ENCODE data around the gene SLMAP. TPM values are rescaled to one million over a fixed set of nuclear protein-coding genes. Genes with fewer than 3 reads are reported as not detected.

SLMAP gene
- total and polyA plus RNA-seq, 2 of the 13 experiments (the other 11 are each of a cell fraction or from before 2014, with no cell fraction given): 24.0 to 48.3 TPM

DNA sequence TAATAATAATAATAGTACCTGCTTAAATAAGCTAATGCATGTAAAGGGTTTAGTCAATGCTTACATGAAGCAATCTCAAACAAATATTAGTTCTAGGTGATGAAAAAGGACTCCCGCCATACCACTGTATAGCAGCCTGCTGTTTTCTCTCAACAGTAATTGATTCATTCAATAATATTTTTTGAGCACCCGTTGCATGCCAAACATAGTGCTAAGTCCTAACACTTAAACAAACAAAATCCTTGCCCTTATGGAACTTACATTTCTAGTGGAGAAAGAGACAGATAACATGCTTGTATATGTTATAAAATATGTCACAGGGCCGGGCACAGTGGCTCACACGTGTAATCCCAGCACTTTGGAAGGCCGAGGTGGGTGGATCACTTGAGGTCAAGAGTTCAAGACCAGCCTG is 190.9 kb downstream of the SLMAP start (continued):
- no peak for TF ChIP-seq XRCC5 (optimal IDR thresholded peaks at IDR 0.05; ENCODE audit: low read length)
- no peak for TF ChIP-seq MAFK (conservative IDR thresholded peaks at IDR 0.05 in 1 of 2, IDR thresholded peaks at IDR 0.05 in 1 of 2; ENCODE audit: low read length in 2 of 2)
- TF ChIP-seq, protein P1, sequence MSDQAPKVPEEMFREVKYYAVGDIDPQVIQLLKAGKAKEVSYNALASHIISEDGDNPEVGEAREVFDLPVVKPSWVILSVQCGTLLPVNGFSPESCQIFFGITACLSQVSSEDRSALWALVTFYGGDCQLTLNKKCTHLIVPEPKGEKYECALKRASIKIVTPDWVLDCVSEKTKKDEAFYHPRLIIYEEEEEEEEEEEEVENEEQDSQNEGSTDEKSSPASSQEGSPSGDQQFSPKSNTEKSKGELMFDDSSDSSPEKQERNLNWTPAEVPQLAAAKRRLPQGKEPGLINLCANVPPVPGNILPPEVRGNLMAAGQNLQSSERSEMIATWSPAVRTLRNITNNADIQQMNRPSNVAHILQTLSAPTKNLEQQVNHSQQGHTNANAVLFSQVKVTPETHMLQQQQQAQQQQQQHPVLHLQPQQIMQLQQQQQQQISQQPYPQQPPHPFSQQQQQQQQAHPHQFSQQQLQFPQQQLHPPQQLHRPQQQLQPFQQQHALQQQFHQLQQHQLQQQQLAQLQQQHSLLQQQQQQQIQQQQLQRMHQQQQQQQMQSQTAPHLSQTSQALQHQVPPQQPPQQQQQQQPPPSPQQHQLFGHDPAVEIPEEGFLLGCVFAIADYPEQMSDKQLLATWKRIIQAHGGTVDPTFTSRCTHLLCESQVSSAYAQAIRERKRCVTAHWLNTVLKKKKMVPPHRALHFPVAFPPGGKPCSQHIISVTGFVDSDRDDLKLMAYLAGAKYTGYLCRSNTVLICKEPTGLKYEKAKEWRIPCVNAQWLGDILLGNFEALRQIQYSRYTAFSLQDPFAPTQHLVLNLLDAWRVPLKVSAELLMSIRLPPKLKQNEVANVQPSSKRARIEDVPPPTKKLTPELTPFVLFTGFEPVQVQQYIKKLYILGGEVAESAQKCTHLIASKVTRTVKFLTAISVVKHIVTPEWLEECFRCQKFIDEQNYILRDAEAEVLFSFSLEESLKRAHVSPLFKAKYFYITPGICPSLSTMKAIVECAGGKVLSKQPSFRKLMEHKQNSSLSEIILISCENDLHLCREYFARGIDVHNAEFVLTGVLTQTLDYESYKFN (CRISPR knock-in tag; conservative IDR thresholded peaks at IDR 0.05): peak; percentile 72
- TF ChIP-seq ZNF34 (CRISPR knock-in tag; IDR thresholded peaks at IDR 0.05; ENCODE audit: borderline replicate concordance): 0 out of 2 replicates have a peak, but pooled peaks have one; percentile 43
- no peak for TF ChIP-seq SRSF4 (IDR thresholded peaks at IDR 0.05; ENCODE audit: low read depth, low read length, poor library complexity, severe bottlenecking)
- no peak for TF ChIP-seq ZNF367 (CRISPR knock-in tag; IDR thresholded peaks at IDR 0.05; ENCODE audit: borderline replicate concordance)
- no peak for TF ChIP-seq ZNF235 (CRISPR knock-in tag; IDR thresholded peaks at IDR 0.05; ENCODE audit: borderline replicate concordance)
- TF ChIP-seq, protein P2, sequence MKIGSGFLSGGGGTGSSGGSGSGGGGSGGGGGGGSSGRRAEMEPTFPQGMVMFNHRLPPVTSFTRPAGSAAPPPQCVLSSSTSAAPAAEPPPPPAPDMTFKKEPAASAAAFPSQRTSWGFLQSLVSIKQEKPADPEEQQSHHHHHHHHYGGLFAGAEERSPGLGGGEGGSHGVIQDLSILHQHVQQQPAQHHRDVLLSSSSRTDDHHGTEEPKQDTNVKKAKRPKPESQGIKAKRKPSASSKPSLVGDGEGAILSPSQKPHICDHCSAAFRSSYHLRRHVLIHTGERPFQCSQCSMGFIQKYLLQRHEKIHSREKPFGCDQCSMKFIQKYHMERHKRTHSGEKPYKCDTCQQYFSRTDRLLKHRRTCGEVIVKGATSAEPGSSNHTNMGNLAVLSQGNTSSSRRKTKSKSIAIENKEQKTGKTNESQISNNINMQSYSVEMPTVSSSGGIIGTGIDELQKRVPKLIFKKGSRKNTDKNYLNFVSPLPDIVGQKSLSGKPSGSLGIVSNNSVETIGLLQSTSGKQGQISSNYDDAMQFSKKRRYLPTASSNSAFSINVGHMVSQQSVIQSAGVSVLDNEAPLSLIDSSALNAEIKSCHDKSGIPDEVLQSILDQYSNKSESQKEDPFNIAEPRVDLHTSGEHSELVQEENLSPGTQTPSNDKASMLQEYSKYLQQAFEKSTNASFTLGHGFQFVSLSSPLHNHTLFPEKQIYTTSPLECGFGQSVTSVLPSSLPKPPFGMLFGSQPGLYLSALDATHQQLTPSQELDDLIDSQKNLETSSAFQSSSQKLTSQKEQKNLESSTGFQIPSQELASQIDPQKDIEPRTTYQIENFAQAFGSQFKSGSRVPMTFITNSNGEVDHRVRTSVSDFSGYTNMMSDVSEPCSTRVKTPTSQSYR (CRISPR knock-in tag; IDR thresholded peaks at IDR 0.05; ENCODE audit: borderline replicate concordance): no peak
- no peak for TF ChIP-seq KDM4B (CRISPR knock-in tag; IDR thresholded peaks at IDR 0.05)
- no peak for TF ChIP-seq KLF15 (CRISPR knock-in tag; IDR thresholded peaks at IDR 0.05; ENCODE audit: borderline replicate concordance)
- TF ChIP-seq FOXA1 (IDR thresholded peaks at IDR 0.05): no peak; the same call in 1 of the 2 replicates
- TF ChIP-seq FOXA1 (CRISPR knock-in tag; IDR thresholded peaks at IDR 0.05): 0 out of 2 replicates have a peak, but pooled peaks have one; percentile 2
- no peak for TF ChIP-seq SIX4 (CRISPR knock-in tag; IDR thresholded peaks at IDR 0.05)
- TF ChIP-seq, protein P3, sequence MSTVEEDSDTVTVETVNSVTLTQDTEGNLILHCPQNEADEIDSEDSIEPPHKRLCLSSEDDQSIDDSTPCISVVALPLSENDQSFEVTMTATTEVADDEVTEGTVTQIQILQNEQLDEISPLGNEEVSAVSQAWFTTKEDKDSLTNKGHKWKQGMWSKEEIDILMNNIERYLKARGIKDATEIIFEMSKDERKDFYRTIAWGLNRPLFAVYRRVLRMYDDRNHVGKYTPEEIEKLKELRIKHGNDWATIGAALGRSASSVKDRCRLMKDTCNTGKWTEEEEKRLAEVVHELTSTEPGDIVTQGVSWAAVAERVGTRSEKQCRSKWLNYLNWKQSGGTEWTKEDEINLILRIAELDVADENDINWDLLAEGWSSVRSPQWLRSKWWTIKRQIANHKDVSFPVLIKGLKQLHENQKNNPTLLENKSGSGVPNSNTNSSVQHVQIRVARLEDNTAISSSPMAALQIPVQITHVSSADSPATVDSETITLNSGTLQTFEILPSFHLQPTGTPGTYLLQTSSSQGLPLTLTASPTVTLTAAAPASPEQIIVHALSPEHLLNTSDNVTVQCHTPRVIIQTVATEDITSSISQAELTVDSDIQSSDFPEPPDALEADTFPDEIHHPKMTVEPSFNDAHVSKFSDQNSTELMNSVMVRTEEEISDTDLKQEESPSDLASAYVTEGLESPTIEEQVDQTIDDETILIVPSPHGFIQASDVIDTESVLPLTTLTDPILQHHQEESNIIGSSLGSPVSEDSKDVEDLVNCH (CRISPR knock-in tag; IDR thresholded peaks at IDR 0.05): no peak
- TF ChIP-seq TBP (CRISPR knock-in tag; IDR thresholded peaks at IDR 0.05): no peak
- TF ChIP-seq KAT7 (CRISPR knock-in tag; IDR thresholded peaks at IDR 0.05; ENCODE audit: borderline replicate concordance): no peak
- peak; percentile 64 for TF ChIP-seq SALL1 (CRISPR knock-in tag; IDR thresholded peaks at IDR 0.05)
- no peak for TF ChIP-seq TCF12 (IDR thresholded peaks at IDR 0.05)
- TF ChIP-seq TCF12 (CRISPR knock-in tag; IDR thresholded peaks at IDR 0.05): no peak
- TF ChIP-seq CENPX (CRISPR knock-in tag; IDR thresholded peaks at IDR 0.05): no peak
- TF ChIP-seq MEF2D (CRISPR knock-in tag; IDR thresholded peaks at IDR 0.05): no peak
- no peak for TF ChIP-seq ZFYVE20 (CRISPR knock-in tag; IDR thresholded peaks at IDR 0.05; ENCODE audit: borderline replicate concordance, low read depth)
